Gastroesophageal sphincter (tissue), 4 donors: ENCODE results near the gene GNG8. TPM values are rescaled to one million over a fixed set of nuclear protein-coding genes. Genes with fewer than 3 reads are reported as not detected.
"Not testable (repeated sequence)": the region's sequence is repeated elsewhere in the genome, so short reads cannot be mapped to it uniquely, and the experiment has no call there.

Experiments
- ATAC-seq: fragments of 150-250 bp; one replicate; pipeline ENCODE4 v1.9.1; 2016; ENCODE audit warnings: mild to moderate bottlenecking, moderate library complexity
- H3K27ac ChIP-seq, 4 donors: fragments of 200-600 bp; sonication (generic) in 3 of 4; 1 replicate in 3 of 4; 2 replicates in 1 of 4; pipeline ENCODE4 v1.5.1; 2016 to 2019
- H3K27me3 ChIP-seq: fragments of 200-600 bp; sonication (generic); one replicate; pipeline ENCODE4 v1.5.1; 2019
- H3K36me3 ChIP-seq, 2 donors: fragments of 200-600 bp; sonication (generic); one replicate each; pipeline ENCODE4 v1.5.1; 2019; ENCODE audit warnings: control low read depth in 1 of 2
- H3K4me1 ChIP-seq, 3 donors: fragments of 200-600 bp; sonication (generic); 1 replicate in 2 of 3; 2 replicates in 1 of 3; pipeline ENCODE4 v1.5.1; 2016 to 2019; ENCODE audit warnings: control low read depth in 2 of 3
- H3K4me3 ChIP-seq, 2 donors: fragments of 200-600 bp; sonication (generic); one replicate each; pipeline ENCODE4 v1.5.1; 2019; ENCODE audit warnings: mild to moderate bottlenecking in 1 of 2, moderate library complexity in 1 of 2
- H3K9me3 ChIP-seq, 3 donors: fragments of 200-600 bp; sonication (generic); one replicate each; pipeline ENCODE4 v1.5.1; 2017 to 2019; ENCODE audit warnings: control low read depth in 2 of 3
- EP300 ChIP-seq: sonication (generic); formaldehyde crosslinking; IDR thresholded peaks from one replicate; pipeline ENCODE4 v1.6.1; 2017; ENCODE audit warnings: antibody characterized with exemption, mild to moderate bottlenecking
- POLR2A ChIP-seq, 2 donors: fragments of 450-650 bp; IDR thresholded peaks; one replicate each; pipeline ENCODE4 v1.6.1; 2017; ENCODE audit warnings: antibody characterized with exemption in 2 of 2, mild to moderate bottlenecking in 2 of 2, moderate library complexity in 1 of 2
- POLR2AphosphoS5 ChIP-seq: sonication (generic); formaldehyde crosslinking; IDR thresholded peaks from one replicate; pipeline ENCODE4 v1.6.1; 2017; ENCODE audit warnings: antibody characterized with exemption
- WGBS, 2 donors: methylation state at CpG; one replicate each; pipeline ENCODE4 v1.1.5; 2018; ENCODE audit warnings: low coverage in 1 of 2; 5-methylcytosine and 5-hydroxymethylcytosine counted together
- total RNA-seq, 4 donors: library from RNA; depleted of rRNA; stranded (reverse); fragments of >200 nt; gene quantifications; one replicate each; pipeline ENCODE4 v1.1.0, GENCODE V29; 2016
- TF ChIP-seq, protein P1 (sequence below), 4 experiments: fragments of 200-600 bp in 2 of 4; fragments of 450-650 bp in 2 of 4; sonication (generic) in 1 of 4; IDR thresholded peaks; one replicate each; pipeline ENCODE4 v1.5.1; 2017 to 2019; ENCODE audit warnings: antibody characterized with exemption in 4 of 4, mild to moderate bottlenecking in 2 of 4, moderate library complexity in 2 of 4

The GNG8 gene
- total RNA-seq, 4 donors from 2014 or later, result not detected

DNA sequence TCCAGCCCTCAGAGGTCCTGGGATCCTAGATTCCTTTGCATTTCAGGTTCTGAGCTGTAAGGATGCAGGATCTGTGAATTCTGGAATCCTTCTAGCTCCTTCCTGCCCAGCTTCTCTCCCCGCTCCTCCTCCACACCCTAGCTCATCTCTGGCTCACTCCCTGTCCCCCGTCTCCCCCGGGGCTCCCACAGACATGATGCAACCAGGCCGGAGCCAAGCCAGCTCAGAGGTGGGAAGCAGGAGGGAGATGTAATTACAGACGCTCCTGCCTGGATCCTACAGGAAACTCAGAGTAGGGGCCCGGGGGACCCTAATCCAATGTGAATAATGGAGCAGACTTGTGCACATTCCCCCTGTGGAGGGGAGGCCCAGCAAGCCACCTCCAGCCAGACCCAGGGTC, 4.5 kb downstream of the GNG8 start:
- WGBS, 2 donors, result 60% methylated on average over 1 of the region's 6 CpGs; no CpG with 5 or more reads in 1 of the 2 donors

DNA sequence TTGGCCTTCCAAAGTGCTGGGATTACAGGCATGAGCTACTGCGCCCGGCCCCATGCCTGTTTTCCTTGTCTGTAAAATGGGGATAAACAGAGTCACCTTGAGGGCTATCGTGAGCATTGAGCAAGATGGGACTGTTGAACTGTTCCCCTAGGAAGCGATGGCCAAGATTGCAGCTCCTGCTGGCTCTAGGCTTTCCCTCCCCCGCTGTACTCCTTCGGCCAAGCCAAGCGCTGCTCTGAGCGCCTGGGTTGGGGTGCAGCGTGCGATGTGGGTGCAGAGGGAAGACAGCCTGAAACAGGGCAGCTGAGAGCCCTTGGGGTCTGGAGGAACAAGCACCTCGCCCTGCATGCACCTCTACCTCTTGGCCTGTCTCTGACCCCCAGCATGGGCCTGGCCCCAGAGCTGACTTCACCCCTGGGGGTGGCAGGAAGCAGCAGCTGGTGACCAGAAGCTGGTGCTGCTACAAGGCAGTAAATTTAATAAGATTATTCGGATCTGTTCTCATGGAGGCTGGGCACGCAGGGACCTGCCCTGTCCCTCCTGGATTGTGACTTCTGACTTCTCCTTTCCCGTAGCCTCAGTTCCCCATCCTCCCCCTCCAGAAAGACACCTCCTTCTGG, 5.3 kb downstream of the GNG8 start:
- ATAC-seq, result no peak
- Histone ChIP-seq H3K4me3 (no peak overlapping the region), H3K27me3 (no peaks in the 10 kb centered on the region), H3K27ac (no peak overlapping the region), H3K4me1 (peaks cover 0 to 37% (median 18%) of the 10 kb centered on the region in 3 donors), H3K36me3 (no peaks in the 10 kb centered on the region), H3K9me3 (no peaks in the 10 kb centered on the region)
- WGBS, 2 donors, result 74% methylated on average over 9 of the region's 14 CpGs; no CpG with 5 or more reads in 1 of the 2 donors
- TF ChIP-seq POLR2A (IDR thresholded peaks at IDR 0.05) (no peak), EP300 (no peak), POLR2AphosphoS5 (no peak)
- TF ChIP-seq, protein P1, sequence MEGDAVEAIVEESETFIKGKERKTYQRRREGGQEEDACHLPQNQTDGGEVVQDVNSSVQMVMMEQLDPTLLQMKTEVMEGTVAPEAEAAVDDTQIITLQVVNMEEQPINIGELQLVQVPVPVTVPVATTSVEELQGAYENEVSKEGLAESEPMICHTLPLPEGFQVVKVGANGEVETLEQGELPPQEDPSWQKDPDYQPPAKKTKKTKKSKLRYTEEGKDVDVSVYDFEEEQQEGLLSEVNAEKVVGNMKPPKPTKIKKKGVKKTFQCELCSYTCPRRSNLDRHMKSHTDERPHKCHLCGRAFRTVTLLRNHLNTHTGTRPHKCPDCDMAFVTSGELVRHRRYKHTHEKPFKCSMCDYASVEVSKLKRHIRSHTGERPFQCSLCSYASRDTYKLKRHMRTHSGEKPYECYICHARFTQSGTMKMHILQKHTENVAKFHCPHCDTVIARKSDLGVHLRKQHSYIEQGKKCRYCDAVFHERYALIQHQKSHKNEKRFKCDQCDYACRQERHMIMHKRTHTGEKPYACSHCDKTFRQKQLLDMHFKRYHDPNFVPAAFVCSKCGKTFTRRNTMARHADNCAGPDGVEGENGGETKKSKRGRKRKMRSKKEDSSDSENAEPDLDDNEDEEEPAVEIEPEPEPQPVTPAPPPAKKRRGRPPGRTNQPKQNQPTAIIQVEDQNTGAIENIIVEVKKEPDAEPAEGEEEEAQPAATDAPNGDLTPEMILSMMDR (IDR thresholded peaks at IDR 0.05), result no peak

More for the DNA sequence above, 4.5 kb downstream of the GNG8 start:
- H3K9me3 ChIP-seq, result no peaks in the 10 kb centered on the region
- H3K27ac ChIP-seq, result no peak overlapping the region
- peak; percentile 59 for ATAC-seq
- H3K4me3 ChIP-seq, result no peak overlapping the region
- H3K36me3 ChIP-seq, result no peaks in the 10 kb centered on the region
- TF ChIP-seq EP300 (no peak), POLR2A (IDR thresholded peaks at IDR 0.05) (no peak), POLR2AphosphoS5 (no peak)
- TF ChIP-seq, protein P1 (IDR thresholded peaks at IDR 0.05), result no peak
- H3K27me3 ChIP-seq, result no peaks in the 10 kb centered on the region
- peaks cover 0 to 34% (median 13%) of the 10 kb centered on the region in 3 donors for H3K4me1 ChIP-seq

DNA sequence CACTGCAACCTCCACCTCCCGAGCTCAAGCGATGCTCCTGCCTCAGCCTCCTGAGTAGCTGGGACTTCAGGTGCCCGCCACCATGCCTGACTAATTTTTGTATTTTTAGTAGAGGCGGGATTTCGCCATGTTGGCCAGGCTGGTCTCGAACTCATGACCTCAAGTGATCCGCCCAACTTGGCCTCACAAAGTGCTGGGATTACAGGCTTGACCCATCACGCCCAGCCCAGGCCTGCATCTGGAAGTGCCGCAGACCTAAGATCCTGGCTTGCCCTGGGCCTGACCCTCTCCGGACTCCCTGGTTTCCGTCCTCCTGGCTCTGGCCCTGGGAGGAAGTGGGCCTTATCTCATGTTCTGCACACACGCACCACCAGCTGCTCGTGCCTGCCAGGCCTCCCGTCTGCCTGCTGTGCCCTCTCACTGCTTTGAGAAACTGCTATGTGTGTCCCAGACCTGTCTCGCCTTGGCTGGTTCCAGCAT, 6.4 kb downstream of the GNG8 start:
- Histone ChIP-seq H3K27ac (no peak overlapping the region), H3K4me3 (no peak overlapping the region), H3K4me1 (peaks cover 0 to 41% (median 25%) of the 10 kb centered on the region in 3 donors), H3K27me3 (no peaks in the 10 kb centered on the region), H3K36me3 (no peaks in the 10 kb centered on the region), H3K9me3 (no peaks in the 10 kb centered on the region)
- ATAC-seq, result no peak
- TF ChIP-seq EP300, result no peak
- TF ChIP-seq, protein P1 (IDR thresholded peaks at IDR 0.05), result no peak
- 58% methylated on average over 3 of the region's 15 CpGs; no CpG with 5 or more reads in 1 of the 2 donors for WGBS, 2 donors

DNA sequence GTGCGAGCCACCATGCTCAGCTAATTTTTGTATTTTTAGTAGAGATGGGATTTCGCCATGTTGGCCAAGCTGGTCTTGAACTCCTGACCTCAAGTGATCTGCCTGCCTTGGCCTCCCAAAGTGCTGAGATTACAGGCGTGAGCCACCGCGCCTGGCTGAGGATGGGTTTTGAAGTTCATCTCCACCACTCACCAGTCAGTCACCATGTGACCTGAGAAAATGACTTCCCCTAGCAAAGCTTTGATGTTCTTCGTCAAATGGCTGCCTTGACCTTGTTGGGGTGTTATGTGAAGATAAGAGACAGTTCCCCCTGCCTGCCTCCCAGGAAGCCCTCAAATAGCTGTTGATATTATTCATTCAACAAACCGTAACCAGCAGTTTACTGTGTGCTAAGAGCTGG, 7.0 kb downstream of the GNG8 start:
- not testable (repeated sequence) for ATAC-seq, H3K4me3 ChIP-seq, H3K36me3 ChIP-seq, H3K27me3 ChIP-seq, H3K27ac ChIP-seq, H3K9me3 ChIP-seq
- H3K4me1 ChIP-seq, result peaks cover 0 to 41% (median 26%) of the 10 kb centered on the region in 3 donors
- WGBS, 2 donors, result 72 to 100% methylated on average over 2 to 3 of the region's 7 CpGs

DNA sequence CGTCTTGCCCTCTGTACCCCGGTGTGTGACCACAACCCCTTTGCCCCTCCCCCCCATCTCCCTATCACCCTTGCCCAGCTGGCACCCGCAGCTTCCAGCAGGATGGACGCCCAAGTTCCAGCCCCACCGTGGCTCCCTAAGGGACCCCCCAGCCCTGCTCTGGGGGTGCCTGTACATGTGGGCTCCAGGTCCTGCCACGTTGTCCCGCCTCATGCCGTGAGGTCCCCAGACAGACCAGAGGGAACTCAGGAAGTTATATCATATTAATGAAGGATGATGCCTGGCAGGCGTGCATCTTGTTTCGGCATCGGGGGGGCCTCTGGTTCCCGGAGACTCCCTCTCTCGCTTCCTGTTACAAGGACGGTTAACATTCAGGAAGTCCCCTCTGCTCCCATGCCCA, 9.6 kb downstream of the GNG8 start:
- no peaks in the 10 kb centered on the region for H3K9me3 ChIP-seq
- H3K27me3 ChIP-seq, result no peaks in the 10 kb centered on the region
- no peak for ATAC-seq
- H3K4me1 ChIP-seq, result peaks cover under 1 to 57% (median 33%) of the 10 kb centered on the region in 3 donors
- WGBS, 2 donors, result 59 to 75% methylated on average over 2 of the region's 14 CpGs
- H3K27ac ChIP-seq, result peak overlapping the region in 3 of 4 donors; percentile 80 to 86 (median 82)
- H3K4me3 ChIP-seq, result no peak overlapping the region
- H3K36me3 ChIP-seq, result no peaks in the 10 kb centered on the region
- TF ChIP-seq POLR2AphosphoS5, result no peak
- TF ChIP-seq EP300, result no peak
- TF ChIP-seq, protein P1 (IDR thresholded peaks at IDR 0.05), result no peak
- no peak for TF ChIP-seq POLR2A (IDR thresholded peaks at IDR 0.05)
